Endothelial cell of umbilical vein (primary cell): Measurements from ENCODE around the gene TEX264. TPM values are rescaled to one million over a fixed set of nuclear protein-coding genes. Genes with fewer than 3 reads are reported as not detected.

ENCODE experiments used
- BruUV-seq: library from RNA; stranded (reverse); fragments of 400-500 nt; replicated peaks from 2 replicates; lab custom pipeline; 2021; lab: Mats Ljungman, UMichigan
- CTCF ChIA-PET: fragments of 300-600, 350-600 bp; sonication (Branson Sonifier 250); formaldehyde crosslinking; loops from one replicate; lab custom pipeline; 2021; ENCODE audit warnings: antibody characterized with exemption, inconsistent platforms; lab: Charles Lee
- POLR2A ChIA-PET: fragments of 300-600, 350-600 bp; sonication (Branson Sonifier 250); formaldehyde crosslinking; loops from one replicate; lab custom pipeline; 2021; ENCODE audit warnings: antibody characterized with exemption, inconsistent platforms; lab: Charles Lee
- DNase-seq: peaks from one replicate; pipeline ENCODE4 v3.0.0-alpha.2; 2011; ENCODE audit warnings: low read depth, low spot score
- FAIRE-seq: peaks from 2 replicates; lab custom pipeline; 2011; peaks lifted over from hg19 to GRCh38; lab: Jason Lieb, UNC
- H2AFZ ChIP-seq: 2 replicates; pipeline ENCODE4 v1.6.0; 2012; ENCODE audit warnings: low read depth, low read length, control low read depth, inconsistent platforms
- H3K27ac ChIP-seq: 2 replicates; pipeline ENCODE4 v1.5.1; 2011; ENCODE audit warnings: low read depth, mild to moderate bottlenecking, control low read depth, low read length, moderate library complexity; ENCODE audit not compliant: insufficient read depth
- H3K27me3 ChIP-seq, 2 experiments: 2 replicates each; pipeline versions ENCODE4 v1.6.0 to v1.6.1; 2011; ENCODE audit warnings: low read length in 2 of 2, mixed read lengths in 1 of 2; ENCODE audit not compliant: control insufficient read depth in 2 of 2, insufficient read depth in 2 of 2
- H3K36me3 ChIP-seq, 2 experiments: 2 replicates in 1 of 2; 3 replicates in 1 of 2; pipeline ENCODE4 v1.5.1; 2011; ENCODE audit warnings: low read length in 2 of 2, mild to moderate bottlenecking in 1 of 2, moderate library complexity in 1 of 2; ENCODE audit not compliant: control insufficient read depth in 2 of 2, insufficient read depth in 2 of 2; ENCODE audit errors: extremely low read depth in 1 of 2
- H3K4me1 ChIP-seq: 3 replicates; pipeline ENCODE4 v1.5.1; 2011; ENCODE audit warnings: mild to moderate bottlenecking, low read length; ENCODE audit not compliant: control insufficient read depth, insufficient read depth; ENCODE audit errors: extremely low read depth
- H3K4me2 ChIP-seq: 2 replicates; pipeline ENCODE4 v1.6.1; 2011; ENCODE audit warnings: low read length, control low read depth, mixed read lengths; ENCODE audit not compliant: insufficient read depth
- H3K4me3 ChIP-seq, 3 experiments: fragments of 200-600 bp in 1 of 3; sonication (generic), shearing (Covaris generic) in 1 of 3; replicated peaks in 1 of 3; 2 replicates each; pipeline ENCODE4 v1.5.1; 2011 to 2016; ENCODE audit warnings: control low read depth in 3 of 3, low read length in 3 of 3, mild to moderate bottlenecking in 2 of 3, inconsistent platforms in 1 of 3, low read depth in 1 of 3, moderate library complexity in 1 of 3; ENCODE audit not compliant: insufficient read depth in 1 of 3
- H3K79me2 ChIP-seq: 2 replicates; pipeline ENCODE4 v1.6.0; 2012; ENCODE audit warnings: low read length, inconsistent platforms; ENCODE audit not compliant: control insufficient read depth, insufficient read depth
- H3K9ac ChIP-seq: replicated peaks from 2 replicates; pipeline ENCODE3; 2011; ENCODE audit warnings: low read length, control low read depth; ENCODE audit not compliant: insufficient read depth; ENCODE audit errors: extremely low read depth
- H3K9me1 ChIP-seq: replicated peaks from 3 replicates; pipeline ENCODE4 v1.6.0; 2011; ENCODE audit warnings: mild to moderate bottlenecking, low read length; ENCODE audit not compliant: control insufficient read depth, insufficient read depth; ENCODE audit errors: extremely low read depth
- H3K9me3 ChIP-seq: replicated peaks from 2 replicates; pipeline ENCODE4 v1.5.1; 2012; ENCODE audit warnings: low read length, inconsistent platforms; ENCODE audit not compliant: control insufficient read depth, insufficient read depth
- H4K20me1 ChIP-seq: replicated peaks from 2 replicates; pipeline ENCODE3; 2011; ENCODE audit warnings: mild to moderate bottlenecking, low read length; ENCODE audit not compliant: control insufficient read depth, insufficient read depth; ENCODE audit errors: extremely low read depth
- CTCF ChIP-seq, 2 donors: IDR thresholded peaks; 1 replicate in 1 of 2; 2 replicates in 1 of 2; pipeline ENCODE4 v1.5.1; 2011; ENCODE audit warnings: low read length in 2 of 2, mild to moderate bottlenecking in 2 of 2, moderate library complexity in 2 of 2, control low read depth in 1 of 2, inconsistent platforms in 1 of 2, low read depth in 1 of 2; ENCODE audit not compliant: insufficient read depth in 1 of 2; ENCODE audit errors: extremely low read depth in 1 of 2
- MAX ChIP-seq: IDR thresholded peaks from 2 replicates; pipeline ENCODE4 v1.6.1; 2011; ENCODE audit not compliant: insufficient read depth, insufficient read length
- MYC ChIP-seq: IDR thresholded peaks from one replicate; pipeline ENCODE4 v1.6.1; 2011; ENCODE audit warnings: mild to moderate bottlenecking, low read depth, low read length
- POLR2A ChIP-seq: IDR thresholded peaks from 2 replicates; pipeline ENCODE4 v1.6.1; 2012; ENCODE audit warnings: low read depth, mild to moderate bottlenecking, control low read depth, low read length
- dilution Hi-C: fragments of 300-500 bp; cut with MboI; formaldehyde crosslinking; loops from one replicate; pipeline ENCODE4 v1.15.0; 2019; ENCODE audit warnings: low sequenced_read_pairs; ENCODE audit not compliant: extremely low pct_ligation_motif_present
- intact Hi-C: fragments of 100-400 bp; cut with micrococcal nuclease; formaldehyde crosslinking; loops from one replicate; pipeline ENCODE4 v1.10.0; 2022
- polyA plus RNA-seq, 4 experiments: library from polyadenylated mRNA; depleted of rRNA in 3 of 4; stranded (reverse) in 3 of 4; unstranded in 1 of 4; fragments of >200 nt; gene quantifications; 2 replicates each; pipeline versions ENCODE4 v1.2.1 to v1.2.3, GENCODE V29; 2011 to 2012; ENCODE audit warnings: missing spikeins in 1 of 4
- total RNA-seq: library from RNA; stranded (reverse); gene quantifications from 2 replicates; pipeline ENCODE4 v1.2.3, GENCODE V29; 2021

TEX264 gene
- total and polyA plus RNA-seq, 2 donors (not counting 3 experiments of a cell fraction or from before 2014, with no cell fraction given), result 29.0 to 89.7 TPM

GRCh38 chr3:51717947-51718346 lies 46.9 kb downstream of the TEX264 start:
- Histone ChIP-seq H3K27me3 (no peaks in the 10 kb centered on the region), H2AFZ (no peak overlapping the region), H3K9me1 (no peaks in the 10 kb centered on the region), H3K9me3 (no peaks in the 10 kb centered on the region), H4K20me1 (no peaks in the 10 kb centered on the region), H3K4me3 (no peak overlapping the region), H3K4me2 (no peak overlapping the region), H3K27ac (no peak overlapping the region), H3K79me2 (no peaks in the 10 kb centered on the region), H3K4me1 (no peaks in the 10 kb centered on the region), H3K9ac (no peak overlapping the region), H3K36me3 (no peaks in the 10 kb centered on the region)
- CTCF ChIA-PET, result interaction anchor here (1.7 to 2.3 kb wide), 2 partner anchors 48 to 81 kb away, joined by 8 to 20 read pairs; no protein-coding TSS in a partner anchor
- no TSS peak for BruUV-seq
- intact Hi-C loops (no loop called here), dilution Hi-C loops (no loop called here)
- TF ChIP-seq CTCF (IDR thresholded peaks at IDR 0.05; ENCODE audit: extremely low read depth in 1 of 2, insufficient read depth in 1 of 2, low read depth in 1 of 2, low read length in 2 of 2) (no peak), MAX (no peak), POLR2A (no peak), MYC (no peak)
- FAIRE-seq (no peak), DNase-seq (no peak)
- POLR2A ChIA-PET, result no interaction called here
